Uterus (tissue), 2 donors: ENCODE measurements around the gene CD226.

Experiments used
- POLR2A ChIP-seq, 2 donors: fragments of 450-650 bp; IDR thresholded peaks; one replicate each; pipeline ENCODE4 v1.6.1; 2016; ENCODE audit warnings: antibody characterized with exemption in 2 of 2, mild to moderate bottlenecking in 1 of 2, moderate library complexity in 1 of 2
- TF ChIP-seq, protein P1 (sequence below), 4 experiments: fragments of 200-600 bp in 2 of 4; fragments of 450-650 bp in 2 of 4; sonication (generic) in 2 of 4; IDR thresholded peaks; one replicate each; pipeline ENCODE4 v1.5.1; 2016 to 2019; ENCODE audit warnings: antibody characterized with exemption in 4 of 4, mild to moderate bottlenecking in 2 of 4, moderate library complexity in 1 of 4

DNA sequence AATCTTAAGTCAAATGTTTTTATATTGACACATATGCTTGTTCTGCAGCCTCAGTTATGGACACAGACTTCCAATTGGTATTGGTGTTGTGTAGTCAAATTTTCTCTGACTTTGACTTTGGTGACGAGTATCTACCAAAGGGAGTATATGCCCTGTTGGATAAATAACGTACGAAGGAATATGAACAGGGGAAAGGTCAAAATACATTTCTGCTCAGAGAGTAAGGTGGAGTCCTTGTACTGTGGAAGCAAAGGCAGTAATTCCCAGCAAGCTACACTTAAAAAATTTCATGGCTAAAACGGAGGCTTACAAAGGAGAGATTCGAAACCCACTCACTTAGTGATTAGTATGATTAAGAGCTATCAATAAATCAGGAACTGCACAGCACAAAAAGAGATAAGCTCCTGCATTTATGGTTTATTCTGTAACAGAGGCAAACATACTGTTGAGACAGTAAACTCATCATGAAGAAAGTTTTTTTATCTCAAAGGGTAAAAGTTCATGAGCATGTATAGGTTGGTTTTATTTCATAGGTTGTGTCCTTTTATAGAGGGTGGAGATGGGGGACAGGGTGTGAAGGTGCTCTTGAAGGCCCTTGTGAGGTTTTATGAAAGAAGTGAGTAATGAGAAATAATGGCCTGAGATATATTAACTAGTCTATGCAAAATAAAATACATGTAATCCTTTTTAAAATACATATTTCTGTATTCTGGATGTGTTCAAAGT, 142.7 kb downstream of the CD226 start:
- TF ChIP-seq, protein P1, sequence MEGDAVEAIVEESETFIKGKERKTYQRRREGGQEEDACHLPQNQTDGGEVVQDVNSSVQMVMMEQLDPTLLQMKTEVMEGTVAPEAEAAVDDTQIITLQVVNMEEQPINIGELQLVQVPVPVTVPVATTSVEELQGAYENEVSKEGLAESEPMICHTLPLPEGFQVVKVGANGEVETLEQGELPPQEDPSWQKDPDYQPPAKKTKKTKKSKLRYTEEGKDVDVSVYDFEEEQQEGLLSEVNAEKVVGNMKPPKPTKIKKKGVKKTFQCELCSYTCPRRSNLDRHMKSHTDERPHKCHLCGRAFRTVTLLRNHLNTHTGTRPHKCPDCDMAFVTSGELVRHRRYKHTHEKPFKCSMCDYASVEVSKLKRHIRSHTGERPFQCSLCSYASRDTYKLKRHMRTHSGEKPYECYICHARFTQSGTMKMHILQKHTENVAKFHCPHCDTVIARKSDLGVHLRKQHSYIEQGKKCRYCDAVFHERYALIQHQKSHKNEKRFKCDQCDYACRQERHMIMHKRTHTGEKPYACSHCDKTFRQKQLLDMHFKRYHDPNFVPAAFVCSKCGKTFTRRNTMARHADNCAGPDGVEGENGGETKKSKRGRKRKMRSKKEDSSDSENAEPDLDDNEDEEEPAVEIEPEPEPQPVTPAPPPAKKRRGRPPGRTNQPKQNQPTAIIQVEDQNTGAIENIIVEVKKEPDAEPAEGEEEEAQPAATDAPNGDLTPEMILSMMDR (IDR thresholded peaks at IDR 0.05), result no peak
- no peak for TF ChIP-seq POLR2A (IDR thresholded peaks at IDR 0.05)
